GM21723 (cell line): ENCODE measurements around the gene SAA1.

Experiments
- ATAC-seq: cut with Tn5 transposase; IDR thresholded peaks from one replicate; pipeline ENCODE4 v1.9.1; 2021; ENCODE audit warnings: mild to moderate bottlenecking, moderate library complexity; ENCODE audit not compliant: unreplicated experiment

The SAA1 gene

DNA sequence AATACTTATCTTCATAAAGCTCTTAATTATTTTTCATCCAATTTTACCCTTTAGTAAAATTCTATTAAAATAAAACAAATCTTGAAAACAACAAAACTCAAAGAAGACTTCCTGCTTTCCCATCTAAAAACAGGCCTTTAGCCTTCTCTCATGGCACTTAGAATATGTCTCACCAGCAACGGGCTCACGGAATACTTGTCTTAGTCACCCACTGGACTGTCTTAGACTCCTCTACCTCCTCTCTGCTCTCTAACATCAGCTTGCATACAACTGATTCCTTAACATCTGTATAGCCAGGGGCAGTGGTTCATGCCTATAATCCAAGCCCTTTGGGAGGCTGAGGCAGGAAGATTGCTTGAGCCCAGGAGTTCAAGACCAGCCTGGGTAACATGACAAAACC is 42.2 kb downstream of the SAA1 start:
- ATAC-seq = no peak

DNA sequence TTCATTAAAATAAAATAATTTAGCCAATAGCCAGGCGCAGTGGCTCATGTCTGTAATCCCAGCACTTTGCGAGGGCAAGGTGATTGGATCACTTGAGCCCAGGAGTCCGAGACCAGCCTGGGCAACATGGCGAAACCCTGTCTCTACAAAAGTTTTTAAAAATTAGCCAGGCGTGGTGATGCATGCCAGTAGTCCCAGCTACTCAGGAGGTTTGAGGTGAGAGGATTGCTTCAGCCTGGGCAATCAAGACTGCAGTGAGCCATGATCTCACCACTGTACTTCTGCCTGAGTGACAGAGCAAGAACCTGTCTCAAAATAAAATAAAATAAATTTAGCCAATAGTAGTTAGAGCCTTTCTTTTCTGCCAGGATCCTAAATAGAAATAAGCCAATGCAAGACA is 43.6 kb downstream of the SAA1 start:
- no peak for ATAC-seq

DNA sequence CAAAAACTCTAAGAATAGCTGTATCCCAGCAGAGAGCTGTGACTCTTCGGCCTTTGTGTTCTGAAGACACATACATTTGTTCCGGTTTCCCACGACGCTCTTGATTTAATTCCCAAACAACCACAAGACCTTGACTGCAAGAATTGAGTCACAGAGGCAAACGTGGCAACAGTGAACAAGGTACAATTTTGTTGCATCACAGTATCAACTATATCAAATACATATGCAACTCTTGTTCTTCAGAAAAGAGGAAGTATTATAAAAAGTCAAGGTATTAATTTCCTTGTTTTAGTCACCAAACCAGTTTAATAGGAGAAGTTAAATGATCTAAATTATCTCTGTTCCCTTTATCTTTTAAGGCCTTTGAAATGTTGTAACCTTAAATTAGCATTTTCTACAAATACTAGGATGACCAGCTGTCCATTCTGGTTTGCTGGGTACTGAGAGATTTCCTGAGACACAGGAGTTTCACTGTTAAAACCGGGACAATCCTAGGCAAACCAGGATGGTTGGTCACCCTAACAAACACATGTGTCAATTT is 44.8 kb downstream of the SAA1 start:
- ATAC-seq = peak; percentile 65

DNA sequence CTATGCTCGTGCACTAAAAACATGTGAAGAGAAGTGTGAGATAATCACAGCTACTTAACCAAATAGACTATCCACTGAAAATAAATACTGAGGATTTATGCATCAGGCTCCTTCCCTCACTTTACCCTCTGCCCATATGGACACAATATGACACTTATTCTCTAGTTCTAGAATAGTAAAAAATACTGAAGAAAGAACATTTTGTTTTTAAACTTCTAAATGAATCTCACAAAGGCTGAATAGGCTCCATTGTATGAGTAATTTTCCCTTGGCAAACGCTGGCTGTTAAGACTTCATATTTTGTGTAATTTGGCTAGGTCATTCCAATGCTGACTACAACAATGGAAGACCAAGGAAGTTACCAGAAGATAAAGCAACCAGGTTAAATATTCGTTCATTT is 45.9 kb downstream of the SAA1 start:
- ATAC-seq = no peak

DNA sequence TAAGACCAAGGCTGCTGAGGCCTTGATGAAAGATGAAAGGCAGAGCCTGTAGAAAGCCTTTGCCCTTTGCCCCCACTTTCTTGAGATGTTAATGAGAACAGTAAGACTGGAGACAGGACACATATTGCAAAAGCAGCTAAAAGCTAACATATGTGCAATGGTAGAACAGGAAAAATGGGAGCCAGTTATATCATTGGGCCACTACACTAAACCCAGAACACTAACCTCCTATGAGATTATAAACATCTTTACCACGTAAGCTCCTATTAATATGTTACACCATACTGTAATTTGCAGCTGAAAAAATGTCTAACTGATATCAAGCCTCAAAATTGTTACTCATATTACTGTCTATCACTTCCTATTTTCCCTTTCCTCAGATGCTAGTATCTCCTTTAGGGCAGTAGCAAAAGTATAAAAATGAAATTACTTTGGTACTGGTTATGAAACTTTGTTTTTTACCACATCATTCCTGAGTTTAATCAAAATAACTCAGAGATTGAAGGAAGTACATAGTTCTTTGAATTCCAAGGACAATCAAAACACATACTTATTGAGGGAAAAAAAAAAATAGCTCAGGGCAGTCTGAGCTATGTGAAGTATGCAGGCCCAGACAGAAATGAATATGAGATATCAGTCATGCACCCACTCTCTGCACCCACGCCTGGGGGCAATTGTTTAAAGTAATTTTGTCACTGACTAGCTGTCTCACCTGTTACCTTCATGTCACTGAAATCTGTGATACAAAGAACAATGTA is 46.8 kb downstream of the SAA1 start:
- no peak for ATAC-seq

DNA sequence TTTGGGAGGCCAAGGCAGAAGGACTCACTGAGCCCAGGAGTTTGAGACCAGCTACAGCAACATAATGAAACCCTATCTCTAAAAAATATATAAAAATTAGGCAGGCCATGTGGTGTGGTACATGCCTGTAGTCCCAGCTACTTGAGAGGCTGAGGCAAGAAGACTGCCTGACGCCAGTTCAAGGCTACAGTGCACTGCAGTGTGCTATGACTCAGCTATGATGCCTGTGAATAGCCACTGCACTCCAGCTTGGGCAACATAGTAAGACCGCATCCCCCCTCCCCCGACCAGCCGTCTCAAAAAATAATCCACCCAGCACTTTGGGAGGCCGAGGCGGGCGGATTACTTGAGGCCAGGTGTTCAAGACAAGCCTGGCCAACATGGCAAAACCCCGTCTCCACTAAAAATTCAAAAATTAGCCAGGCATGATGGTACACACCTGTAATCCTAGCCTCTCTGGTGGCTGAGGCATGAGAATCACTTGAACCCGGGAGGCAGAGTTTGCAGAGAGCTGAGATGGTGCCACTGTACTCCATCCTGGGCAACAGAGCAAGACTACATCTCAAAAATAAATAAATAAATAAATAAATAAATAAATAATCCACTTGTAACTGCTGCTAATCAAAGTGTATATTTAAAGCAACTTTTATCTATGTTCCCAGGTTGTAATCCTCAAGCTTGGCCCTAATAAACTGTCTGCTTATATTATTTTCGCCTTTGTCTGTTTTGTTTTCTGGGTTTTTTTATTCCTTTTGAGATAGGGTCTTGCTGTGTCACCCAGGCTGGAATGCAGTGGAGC is 48.1 kb downstream of the SAA1 start:
- ATAC-seq = no peak

DNA sequence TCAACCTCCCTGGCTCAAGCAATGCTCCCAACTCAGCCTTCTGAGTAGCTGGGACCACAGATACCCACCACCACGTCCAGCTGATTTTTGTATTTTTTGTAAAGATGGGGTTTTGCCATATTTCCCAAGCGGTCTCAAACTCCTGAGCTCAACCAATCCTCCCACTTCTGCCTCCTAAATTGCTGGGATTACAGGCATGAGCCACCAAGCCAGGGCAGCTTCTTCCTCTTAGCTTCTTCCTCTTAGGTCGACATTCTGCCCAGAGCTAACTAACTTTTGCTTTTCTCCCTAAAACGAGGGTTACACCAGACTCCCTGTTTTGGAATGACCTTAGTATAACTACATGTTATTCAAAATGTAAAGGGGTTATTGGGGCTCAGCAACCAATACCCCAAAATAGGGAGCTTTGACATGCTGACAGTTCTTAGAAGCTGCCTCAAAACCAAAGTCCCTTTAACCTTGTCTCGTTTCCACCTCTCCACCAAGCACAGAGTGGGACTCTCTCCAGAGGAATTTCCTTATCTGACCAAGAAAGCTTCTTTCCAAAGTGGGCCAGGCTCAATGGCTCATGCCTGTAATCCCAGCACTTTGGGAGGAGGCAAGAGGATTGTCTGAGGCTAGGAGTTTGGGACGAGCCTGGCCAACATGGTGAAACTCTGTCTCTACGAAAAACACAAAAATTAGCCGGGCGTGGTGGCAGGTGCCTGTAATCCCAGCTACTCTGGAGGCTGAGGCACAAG is 48.9 kb downstream of the SAA1 start:
- ATAC-seq = no peak

DNA sequence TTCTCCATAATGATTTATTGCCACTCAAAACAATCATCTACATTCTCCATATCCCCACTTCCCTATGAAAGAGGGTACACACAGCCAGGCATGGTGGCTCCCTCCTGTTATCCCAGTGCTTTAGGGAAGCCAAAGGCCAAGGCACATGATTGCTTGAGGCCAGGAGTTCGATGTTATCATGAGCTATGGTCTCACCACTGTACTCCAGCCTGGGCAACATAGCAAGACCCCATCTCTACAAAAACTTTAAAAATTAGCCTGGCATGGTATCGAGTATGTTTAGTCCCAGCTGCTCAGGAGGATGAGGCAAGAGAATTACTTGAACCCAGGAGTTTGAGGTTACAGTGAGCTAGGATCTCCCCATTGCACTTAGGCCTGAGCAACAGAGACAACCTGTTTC is 49.8 kb downstream of the SAA1 start:
- ATAC-seq = no peak

DNA sequence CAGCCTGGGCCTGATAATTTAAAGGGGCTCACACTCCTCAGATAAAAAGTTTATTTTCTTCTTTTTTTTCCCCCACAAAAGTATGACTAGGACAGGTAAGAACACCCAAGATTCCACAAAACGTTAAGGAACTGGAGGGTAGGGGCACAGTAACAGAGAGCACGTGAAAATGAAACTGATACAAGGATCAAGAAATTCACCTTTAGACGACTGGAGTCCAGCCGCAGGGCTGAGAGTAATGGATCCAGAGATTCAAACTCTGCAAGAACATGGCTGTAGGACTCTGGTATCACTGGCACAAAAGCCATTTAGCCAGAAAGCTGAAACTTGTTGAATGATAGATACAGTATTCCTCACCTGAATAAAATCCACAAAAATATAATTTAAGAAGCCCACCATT is 51.5 kb downstream of the SAA1 start:
- ATAC-seq = no peak
